ENCODE results near the gene PTPN1.
A peak's percentile ranks its signal among the peaks of the same experiment; 100 is the strongest.
"Not testable (repeated sequence)": the region's sequence is repeated elsewhere in the genome, so short reads cannot be mapped to it uniquely, and the experiment has no call there.

Gene PTPN1

GRCh38 chr20:50561379-50562078 is 51.3 kb downstream of the PTPN1 start:
- DNase-seq, result no peak

GRCh38 chr20:50562262-50562701 is 52.1 kb downstream of the PTPN1 start:
- no peak for DNase-seq

- DNase-seq, result no peak
Observed at GRCh38 chr20:50563133-50563944, 53.2 kb downstream of the PTPN1 start.

- no peak for DNase-seq
Observed at GRCh38 chr20:50565383-50565782, 55.2 kb downstream of the PTPN1 start.

GRCh38 chr20:50565871-50566270 is 55.7 kb downstream of the PTPN1 start:
- DNase-seq, result no peak

GRCh38 chr20:50567860-50568548 is 57.8 kb downstream of the PTPN1 start:
- DNase-seq, result no peak

GRCh38 chr20:50568549-50568942 is 58.4 kb downstream of the PTPN1 start:
- DNase-seq, result no peak

- DNase-seq, result not testable (repeated sequence)
Observed at GRCh38 chr20:50569487-50569863, 59.3 kb downstream of the PTPN1 start.

GRCh38 chr20:50569864-50570836 is 60.0 kb downstream of the PTPN1 start:
- peak; percentile 87 for DNase-seq

- DNase-seq, result no peak
Observed at GRCh38 chr20:50571466-50571865, 61.3 kb downstream of the PTPN1 start.

GRCh38 chr20:50572938-50573777 is 63.0 kb downstream of the PTPN1 start:
- peak; percentile 81 for DNase-seq

- DNase-seq, result no peak
Observed at GRCh38 chr20:50574108-50574507, 63.9 kb downstream of the PTPN1 start.

GRCh38 chr20:50574586-50574985 is 64.4 kb downstream of the PTPN1 start:
- DNase-seq, result no peak

- peak; percentile 86 for DNase-seq
Observed at GRCh38 chr20:50575865-50576720, 65.9 kb downstream of the PTPN1 start.

GRCh38 chr20:50577175-50578018 is 67.2 kb downstream of the PTPN1 start:
- no peak for DNase-seq

- DNase-seq, result no peak
Observed at GRCh38 chr20:50578061-50578777, 68.0 kb downstream of the PTPN1 start.

GRCh38 chr20:50578778-50579165 is 68.6 kb downstream of the PTPN1 start:
- DNase-seq, result no peak

GRCh38 chr20:50579511-50579910 is 69.3 kb downstream of the PTPN1 start:
- no peak for DNase-seq

Data from hematopoietic multipotent progenitor cell treated with erythropoietin and hydrocortisone succinate and interleukin-3 and kit ligand, for 4 days (in vitro differentiated cells).